Measurements from ENCODE around the gene GRID1. TPM values are rescaled to one million over a fixed set of nuclear protein-coding genes. Genes with fewer than 3 reads are reported as not detected.

Gene GRID1
- total RNA-seq, 1 donor from 2014 or later: 0.60 TPM

GRCh38 chr10:86281396-86281795 lies 85.2 kb downstream of the GRID1 start:
- no peak for TF ChIP-seq CTCF (IDR thresholded peaks at IDR 0.05)
- Mint-ChIP-seq H3K27ac (ENCODE audit: unreplicated experiment) (no peak overlapping the region), H3K9me3 (ENCODE audit: low read depth) (peaks cover 28% of the 10 kb centered on the region), H3K36me3 (ENCODE audit: low read depth) (no peaks in the 10 kb centered on the region), H3K27me3 (ENCODE audit: low read depth) (peaks cover 1% of the 10 kb centered on the region), H3K4me3 (ENCODE audit: unreplicated experiment) (no peak overlapping the region), H3K4me1 (ENCODE audit: low read depth) (no peaks in the 10 kb centered on the region)
- no peak for DNase-seq (ENCODE audit: low spot score)

- Mint-ChIP-seq H3K27ac (ENCODE audit: unreplicated experiment) (no peak overlapping the region), H3K36me3 (ENCODE audit: low read depth) (peaks cover 2% of the 10 kb centered on the region), H3K4me3 (ENCODE audit: unreplicated experiment) (no peak overlapping the region), H3K9me3 (ENCODE audit: low read depth) (peaks cover 19% of the 10 kb centered on the region), H3K27me3 (ENCODE audit: low read depth) (peaks cover 8% of the 10 kb centered on the region), H3K4me1 (ENCODE audit: low read depth) (no peaks in the 10 kb centered on the region)
- TF ChIP-seq CTCF (IDR thresholded peaks at IDR 0.05): no peak
- DNase-seq (ENCODE audit: low spot score): no peak
These were observed 97.3 kb downstream of the GRID1 start for GRCh38 chr10:86269332-86269731.

GRCh38 chr10:86267286-86268195 lies 99.1 kb downstream of the GRID1 start:
- Mint-ChIP-seq H3K36me3 (ENCODE audit: low read depth) (peaks cover 2% of the 10 kb centered on the region), H3K4me1 (ENCODE audit: low read depth) (no peaks in the 10 kb centered on the region), H3K9me3 (ENCODE audit: low read depth) (peaks cover 19% of the 10 kb centered on the region), H3K4me3 (ENCODE audit: unreplicated experiment) (no peak overlapping the region), H3K27me3 (ENCODE audit: low read depth) (peaks cover 13% of the 10 kb centered on the region), H3K27ac (ENCODE audit: unreplicated experiment) (no peak overlapping the region)
- peak; percentile 44 for DNase-seq (ENCODE audit: low spot score)
- TF ChIP-seq CTCF (IDR thresholded peaks at IDR 0.05): no peak

GRCh38 chr10:86266446-86267242 lies 100.0 kb downstream of the GRID1 start:
- Mint-ChIP-seq H3K27me3 (ENCODE audit: low read depth) (peaks cover 13% of the 10 kb centered on the region), H3K27ac (ENCODE audit: unreplicated experiment) (no peak overlapping the region), H3K4me1 (ENCODE audit: low read depth) (no peaks in the 10 kb centered on the region), H3K4me3 (ENCODE audit: unreplicated experiment) (no peak overlapping the region), H3K36me3 (ENCODE audit: low read depth) (peaks cover 2% of the 10 kb centered on the region), H3K9me3 (ENCODE audit: low read depth) (peaks cover 10% of the 10 kb centered on the region)
- no peak for DNase-seq (ENCODE audit: low spot score)
- TF ChIP-seq CTCF (IDR thresholded peaks at IDR 0.05): no peak

GRCh38 chr10:86265895-86266259 lies 100.7 kb downstream of the GRID1 start:
- no peak overlapping the region for H3K27ac Mint-ChIP-seq (ENCODE audit: unreplicated experiment)
- peak; percentile 49 for DNase-seq (ENCODE audit: low spot score)

More at GRCh38 chr10:86265895-86266259, 100.7 kb downstream of the GRID1 start:
- Mint-ChIP-seq H3K9me3 (ENCODE audit: low read depth) (peaks cover 2% of the 10 kb centered on the region), H3K4me3 (ENCODE audit: unreplicated experiment) (no peak overlapping the region), H3K4me1 (ENCODE audit: low read depth) (no peaks in the 10 kb centered on the region), H3K36me3 (ENCODE audit: low read depth) (no peaks in the 10 kb centered on the region), H3K27me3 (ENCODE audit: low read depth) (peaks cover 17% of the 10 kb centered on the region)
- TF ChIP-seq CTCF (IDR thresholded peaks at IDR 0.05): no peak
